Measurements from ENCODE around the gene MYD88. TPM values are rescaled to one million over a fixed set of nuclear protein-coding genes. Genes with fewer than 3 reads are reported as not detected.

Gene MYD88
- total and polyA plus RNA-seq, 9 of the 15 experiments (the other 6 are each of a cell fraction or from before 2014, with no cell fraction given) = 3.2 to 47.3 (median 27.6) TPM

DNA sequence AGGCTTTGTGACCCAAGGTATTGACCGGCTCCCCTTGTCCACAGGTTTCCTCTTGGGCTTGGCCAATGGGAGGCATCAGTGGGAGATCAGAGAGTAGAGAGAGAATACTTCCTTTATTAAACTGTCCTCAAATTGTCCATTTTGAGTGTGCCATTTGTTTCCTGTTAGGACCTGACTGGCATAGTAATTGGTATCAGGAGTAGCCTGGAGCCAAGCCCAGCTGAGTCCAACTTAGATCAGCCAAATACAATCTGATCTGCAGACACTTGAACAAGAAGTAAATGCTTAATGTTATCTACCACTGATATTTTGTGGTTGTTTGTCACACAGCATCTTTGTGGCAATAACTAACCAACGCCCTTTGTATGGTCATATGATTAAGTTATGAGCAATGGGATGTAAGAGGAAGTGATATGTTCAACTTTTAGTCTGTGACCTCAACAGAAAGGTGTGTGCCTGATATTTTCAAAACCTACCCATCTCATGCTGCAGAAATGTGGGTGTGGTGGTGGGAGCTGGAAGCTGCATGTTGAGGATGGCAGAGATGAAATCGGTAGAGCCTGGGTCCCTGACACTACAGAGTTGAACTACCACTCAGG, 13.3 kb downstream of the MYD88 start (continued):
- TF ChIP-seq CEBPG (CRISPR knock-in tag; IDR thresholded peaks at IDR 0.05) (peak; percentile 74; the same call in 1 of the 2 replicates), CEBPG (tag; conservative IDR thresholded peaks at IDR 0.05 in 1 of 2, IDR thresholded peaks at IDR 0.05 in 1 of 2) (no peak; a peak in 1 of 4 replicates), ELF1 (tag; IDR thresholded peaks at IDR 0.05) (peak; percentile 58; the same call in 1 of the 2 replicates), BHLHE40 (IDR thresholded peaks at IDR 0.05; ENCODE audit: low read length) (no peak), NFE2L1 (tag; IDR thresholded peaks at IDR 0.05; ENCODE audit: borderline replicate concordance, low read depth) (no peak), CTBP1 (IDR thresholded peaks at IDR 0.05; ENCODE audit: borderline replicate concordance) (0 out of 2 replicates have a peak, but pooled peaks have one; percentile 16), ELF2 (CRISPR knock-in tag; IDR thresholded peaks at IDR 0.05) (0 out of 2 replicates have a peak, but pooled peaks have one; percentile 6), HSF4 (CRISPR knock-in tag; IDR thresholded peaks at IDR 0.05; ENCODE audit: borderline replicate concordance) (no peak), E2F5 (CRISPR knock-in tag; IDR thresholded peaks at IDR 0.05) (0 out of 2 replicates have a peak, but pooled peaks have one; percentile 44), ZNF561 (CRISPR knock-in tag; conservative IDR thresholded peaks at IDR 0.05) (no peak), MAFK (IDR thresholded peaks at IDR 0.05; ENCODE audit: low read length) (no peak), GABPA (tag; conservative IDR thresholded peaks at IDR 0.05; ENCODE audit: low read depth) (peak; percentile 33; the same call in 1 of the 2 replicates), ZNF696 (CRISPR knock-in tag; conservative IDR thresholded peaks at IDR 0.05) (no peak), RCOR1 (IDR thresholded peaks at IDR 0.05; ENCODE audit: borderline replicate concordance in 1 of 2, low read depth in 2 of 2, low read length in 2 of 2) (0 out of 4 replicates have a peak, but pooled peaks of 1 of the 2 experiments have one; percentile 13), GABPB1 (CRISPR knock-in tag; IDR thresholded peaks at IDR 0.05) (no peak), DMBX1 (CRISPR knock-in tag; IDR thresholded peaks at IDR 0.05; ENCODE audit: borderline replicate concordance) (no peak), SIX5 (IDR thresholded peaks at IDR 0.05; ENCODE audit: borderline replicate concordance in 1 of 2, insufficient read depth in 1 of 2, low read depth in 1 of 2, low read length in 2 of 2) (no peak), SIN3A (IDR thresholded peaks at IDR 0.05; ENCODE audit: borderline replicate concordance in 2 of 2, control insufficient read depth in 1 of 2, low read depth in 2 of 2, low read length in 2 of 2) (no peak), JUNB (CRISPR knock-in tag; conservative IDR thresholded peaks at IDR 0.05) (no peak), NR2C2 (CRISPR knock-in tag; IDR thresholded peaks at IDR 0.05) (no peak), NR2C2 (tag; IDR thresholded peaks at IDR 0.05) (peak; percentile 64), MCM5 (IDR thresholded peaks at IDR 0.05; ENCODE audit: low read depth) (no peak), CREM (IDR thresholded peaks at IDR 0.05; ENCODE audit: low read depth) (0 out of 2 replicates have a peak, but pooled peaks have one; percentile 17)
- TF ChIP-seq, protein P1, sequence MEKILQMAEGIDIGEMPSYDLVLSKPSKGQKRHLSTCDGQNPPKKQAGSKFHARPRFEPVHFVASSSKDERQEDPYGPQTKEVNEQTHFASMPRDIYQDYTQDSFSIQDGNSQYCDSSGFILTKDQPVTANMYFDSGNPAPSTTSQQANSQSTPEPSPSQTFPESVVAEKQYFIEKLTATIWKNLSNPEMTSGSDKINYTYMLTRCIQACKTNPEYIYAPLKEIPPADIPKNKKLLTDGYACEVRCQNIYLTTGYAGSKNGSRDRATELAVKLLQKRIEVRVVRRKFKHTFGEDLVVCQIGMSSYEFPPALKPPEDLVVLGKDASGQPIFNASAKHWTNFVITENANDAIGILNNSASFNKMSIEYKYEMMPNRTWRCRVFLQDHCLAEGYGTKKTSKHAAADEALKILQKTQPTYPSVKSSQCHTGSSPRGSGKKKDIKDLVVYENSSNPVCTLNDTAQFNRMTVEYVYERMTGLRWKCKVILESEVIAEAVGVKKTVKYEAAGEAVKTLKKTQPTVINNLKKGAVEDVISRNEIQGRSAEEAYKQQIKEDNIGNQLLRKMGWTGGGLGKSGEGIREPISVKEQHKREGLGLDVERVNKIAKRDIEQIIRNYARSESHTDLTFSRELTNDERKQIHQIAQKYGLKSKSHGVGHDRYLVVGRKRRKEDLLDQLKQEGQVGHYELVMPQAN (IDR thresholded peaks at IDR 0.05; ENCODE audit: borderline replicate concordance) = no peak
- TF ChIP-seq, protein P2, sequence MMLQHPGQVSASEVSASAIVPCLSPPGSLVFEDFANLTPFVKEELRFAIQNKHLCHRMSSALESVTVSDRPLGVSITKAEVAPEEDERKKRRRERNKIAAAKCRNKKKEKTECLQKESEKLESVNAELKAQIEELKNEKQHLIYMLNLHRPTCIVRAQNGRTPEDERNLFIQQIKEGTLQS (IDR thresholded peaks at IDR 0.05) = peak; percentile 28; the same call in 1 of the 2 replicates
- TF ChIP-seq, protein P2 (CRISPR knock-in tag; conservative IDR thresholded peaks at IDR 0.05) = no peak
